GM18498 (cell line): ENCODE results near the gene IHH.

Experiments
- ATAC-seq: cut with Tn5 transposase; IDR thresholded peaks from one replicate; pipeline ENCODE4 v1.9.1; 2021; ENCODE audit warnings: mild to moderate bottlenecking, moderate library complexity; ENCODE audit not compliant: unreplicated experiment

The IHH gene

DNA sequence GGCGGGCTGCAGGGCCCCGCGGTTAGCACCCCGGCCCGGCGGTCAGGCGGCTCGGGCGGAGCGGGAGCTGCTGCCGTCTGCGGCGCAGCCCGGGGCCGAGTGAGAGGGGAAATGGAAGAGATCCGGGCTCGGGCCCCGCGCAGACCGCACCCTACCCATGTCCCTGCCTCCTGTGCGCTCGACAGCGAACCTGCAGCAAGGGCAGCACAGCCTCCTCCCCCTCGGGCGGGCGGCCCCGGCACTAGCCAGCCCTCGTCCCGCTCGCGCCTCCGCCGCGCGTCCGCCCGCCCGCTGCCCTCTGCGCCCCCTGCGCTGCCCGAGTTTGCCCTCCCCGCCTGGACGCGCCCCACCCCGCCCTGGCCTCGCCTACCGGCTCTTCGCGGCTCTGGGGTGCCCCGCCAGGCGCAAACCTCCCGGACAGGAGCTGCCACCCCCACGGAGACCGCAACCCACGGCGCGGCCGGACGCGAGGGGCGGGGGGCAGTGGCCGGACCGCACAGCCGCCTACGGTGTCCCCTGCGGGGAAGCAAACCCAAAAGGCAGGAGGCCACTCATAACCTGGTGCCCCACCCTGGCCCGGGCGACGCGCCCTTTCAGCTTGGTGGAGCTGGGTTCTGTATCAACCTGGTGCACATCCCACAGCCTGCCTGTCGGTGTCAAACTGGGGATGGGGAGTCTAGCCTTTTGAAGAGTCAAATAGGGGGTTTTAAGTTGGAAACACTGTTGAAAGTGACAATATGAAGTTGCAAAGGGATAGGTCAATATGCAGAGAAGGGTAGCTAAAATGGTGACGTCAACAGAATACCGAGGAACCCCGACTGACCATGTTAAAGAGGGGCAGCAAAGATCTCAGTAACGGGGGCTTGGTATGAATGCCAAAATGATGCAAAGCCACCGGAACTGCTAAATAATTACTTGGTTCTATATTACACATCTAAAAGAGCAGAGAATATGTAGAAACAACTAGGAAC, at the start of gene IHH:
TSS of gene IHH (minus strand) at position 101 of the 971 bp plus-strand sequence. CDS start 454 bp downstream, outside the sequence.
- no peak for ATAC-seq

GRCh38 chr2:219109471-219109870, 48.8 kb upstream of the IHH start:
- ATAC-seq = no peak

DNA sequence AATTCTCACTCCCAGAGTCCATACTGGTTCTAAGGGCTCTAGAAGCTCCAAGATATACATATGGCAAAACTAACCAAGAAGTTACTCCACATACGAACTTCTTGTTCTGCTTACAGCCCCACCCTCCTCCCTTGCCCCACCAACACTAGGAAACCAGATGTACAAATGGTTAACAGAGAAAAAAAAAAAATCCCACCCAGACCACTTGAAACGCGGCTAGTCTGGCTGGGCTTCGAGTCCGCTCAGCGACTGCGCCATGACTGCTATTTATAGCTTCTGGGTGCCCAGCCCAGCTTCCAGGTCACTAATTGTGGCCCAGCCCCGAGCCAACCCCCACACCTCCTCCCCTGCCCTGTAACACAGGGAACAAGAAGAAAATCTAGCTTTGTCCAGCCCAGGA, 47.0 kb upstream of the IHH start:
- no peak for ATAC-seq

DNA sequence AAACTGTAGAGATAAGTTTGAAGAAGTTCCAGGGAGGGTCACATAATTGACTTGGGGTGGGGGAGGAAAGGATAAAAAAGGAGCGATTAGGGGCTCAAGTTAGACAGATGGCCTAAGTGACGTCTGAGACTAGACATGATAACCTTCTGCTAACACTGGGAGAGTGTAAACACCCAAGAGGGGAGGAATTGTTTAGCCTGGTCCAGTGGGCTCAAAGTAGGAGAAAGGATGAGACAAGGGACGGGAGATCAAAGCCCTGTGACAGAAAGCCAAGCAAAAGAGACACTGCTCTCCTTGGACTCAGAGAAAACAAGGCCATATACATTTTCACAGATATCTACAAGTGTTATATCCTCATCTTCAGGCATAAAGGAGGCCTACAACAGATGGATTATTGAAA, 45.5 kb upstream of the IHH start:
- ATAC-seq = no peak

DNA sequence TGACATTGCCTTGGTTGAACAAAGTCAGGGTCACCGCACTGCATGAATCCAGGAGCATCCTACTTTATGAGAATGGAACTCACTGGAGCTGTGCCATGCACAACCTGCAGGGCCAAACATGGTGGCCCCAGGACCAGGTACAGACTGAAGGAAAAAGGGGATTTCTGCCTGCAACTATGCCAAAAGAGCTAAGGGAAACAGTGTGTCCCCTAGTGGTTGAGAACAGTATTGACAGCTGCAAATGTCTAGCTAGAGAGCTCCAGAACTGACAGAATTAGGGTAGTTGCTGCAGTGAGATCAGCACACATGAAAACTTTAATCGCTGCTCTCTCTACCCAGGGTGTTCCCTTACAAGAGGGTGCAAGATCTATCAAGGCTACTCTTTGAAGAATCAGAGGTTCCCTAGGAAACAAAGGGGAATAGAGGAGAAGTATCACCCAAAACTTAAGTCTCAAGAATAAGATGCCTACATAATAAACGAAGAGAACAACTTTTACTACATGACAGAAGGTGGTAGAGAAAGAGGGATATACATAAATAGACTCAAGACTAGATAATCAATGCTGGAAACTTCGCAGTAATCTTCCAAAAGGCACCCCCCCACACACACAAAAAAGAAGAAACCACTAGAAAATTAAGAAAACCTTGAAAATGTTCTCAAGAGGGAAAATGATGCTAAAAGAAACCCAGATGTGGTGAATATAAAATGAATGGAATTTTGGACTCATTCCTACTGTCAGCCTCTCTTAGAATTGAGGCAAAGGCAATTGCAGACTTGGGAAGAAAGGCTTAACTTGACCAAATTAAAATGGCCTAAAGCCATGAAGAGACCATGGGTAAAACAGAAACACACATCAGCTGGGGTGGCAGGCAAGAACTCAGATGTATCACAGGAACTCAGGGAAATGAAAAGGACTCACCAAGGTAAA, 43.6 kb upstream of the IHH start:
- no peak for ATAC-seq

DNA sequence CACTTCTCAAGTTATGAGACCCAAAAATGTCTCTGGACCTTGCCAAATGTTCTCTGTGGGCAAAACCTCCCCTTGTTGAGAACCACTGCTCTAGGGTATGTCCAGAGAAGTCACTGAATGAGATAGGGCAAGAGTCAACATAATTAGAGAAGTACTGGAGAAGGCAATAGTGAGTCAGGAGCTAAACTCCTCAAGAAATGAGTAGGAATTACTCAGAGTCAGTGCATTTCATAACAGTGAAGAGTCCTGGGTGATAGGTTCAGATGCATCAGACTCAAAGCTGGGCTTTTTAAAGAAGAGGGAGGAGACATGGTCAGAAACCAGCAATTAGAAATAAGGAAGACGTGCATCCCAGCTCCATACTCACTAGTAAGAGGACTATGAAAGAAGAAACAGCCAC, 38.6 kb upstream of the IHH start:
- ATAC-seq = no peak

- ATAC-seq = no peak
Measured at GRCh38 chr2:219095406-219095935, 34.8 kb upstream of the IHH start.

GRCh38 chr2:219094171-219094570, 33.5 kb upstream of the IHH start:
- ATAC-seq = no peak

GRCh38 chr2:219090436-219091299, 29.9 kb upstream of the IHH start:
- ATAC-seq = no peak

DNA sequence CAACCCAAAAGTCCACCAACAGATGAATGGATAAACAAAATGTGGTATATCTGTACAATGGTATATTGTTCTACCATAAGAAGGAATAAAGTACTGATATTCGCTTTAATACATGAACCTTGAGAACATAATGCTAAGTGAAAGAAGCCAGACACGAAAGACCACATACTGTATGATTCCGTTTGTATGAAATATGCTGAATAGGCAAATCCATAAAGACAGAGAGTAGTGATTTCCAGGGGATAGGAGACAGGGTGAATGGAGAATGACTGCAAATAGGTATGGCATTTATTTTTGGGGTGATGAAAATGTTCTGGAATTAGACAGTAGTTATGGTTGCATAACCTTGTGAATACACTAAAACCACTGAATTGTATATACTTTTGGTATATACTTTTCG, 28.6 kb upstream of the IHH start:
- ATAC-seq = no peak

DNA sequence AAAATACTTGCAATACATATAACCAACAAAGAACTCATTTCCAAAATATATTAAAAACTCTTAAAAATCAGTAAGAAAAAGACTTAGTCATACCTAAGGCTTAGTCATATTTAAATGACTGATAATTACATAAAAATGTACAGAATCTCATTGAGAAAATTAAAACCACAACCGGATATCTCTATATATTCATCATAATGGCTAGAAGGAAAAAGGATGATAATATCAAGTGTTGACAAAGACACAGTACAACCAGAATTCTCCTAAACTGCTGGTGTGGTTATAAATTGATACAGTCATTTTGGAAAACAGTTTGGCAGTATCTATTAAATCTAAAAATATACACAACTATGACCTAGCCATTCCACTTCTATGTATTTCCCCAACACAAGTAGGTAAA, 27.1 kb upstream of the IHH start:
- no peak for ATAC-seq

GRCh38 chr2:219087361-219087760, 26.6 kb upstream of the IHH start:
- ATAC-seq = no peak

GRCh38 chr2:219086196-219086595, 25.5 kb upstream of the IHH start:
- no peak for ATAC-seq

DNA sequence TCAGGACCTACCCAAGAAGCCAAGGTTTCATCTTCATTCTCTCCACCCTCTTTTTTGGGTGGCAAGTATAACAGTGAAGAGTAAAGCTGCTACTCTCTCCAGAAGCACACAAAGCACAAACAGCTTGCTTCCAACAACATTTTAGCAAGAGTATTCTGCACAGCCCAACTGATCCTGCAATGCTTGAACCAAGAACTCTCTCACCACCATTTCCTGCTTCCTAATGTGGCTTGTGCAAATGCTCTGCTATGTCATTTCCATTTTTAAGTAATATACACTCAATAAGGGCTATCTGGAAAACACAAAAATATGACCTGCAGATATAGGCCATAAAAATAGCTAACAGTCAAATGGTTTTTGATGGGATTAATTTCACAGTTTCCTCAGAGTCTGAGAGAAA, 24.1 kb upstream of the IHH start:
- ATAC-seq = no peak

GRCh38 chr2:219082332-219082958, 21.7 kb upstream of the IHH start:
- no peak for ATAC-seq

DNA sequence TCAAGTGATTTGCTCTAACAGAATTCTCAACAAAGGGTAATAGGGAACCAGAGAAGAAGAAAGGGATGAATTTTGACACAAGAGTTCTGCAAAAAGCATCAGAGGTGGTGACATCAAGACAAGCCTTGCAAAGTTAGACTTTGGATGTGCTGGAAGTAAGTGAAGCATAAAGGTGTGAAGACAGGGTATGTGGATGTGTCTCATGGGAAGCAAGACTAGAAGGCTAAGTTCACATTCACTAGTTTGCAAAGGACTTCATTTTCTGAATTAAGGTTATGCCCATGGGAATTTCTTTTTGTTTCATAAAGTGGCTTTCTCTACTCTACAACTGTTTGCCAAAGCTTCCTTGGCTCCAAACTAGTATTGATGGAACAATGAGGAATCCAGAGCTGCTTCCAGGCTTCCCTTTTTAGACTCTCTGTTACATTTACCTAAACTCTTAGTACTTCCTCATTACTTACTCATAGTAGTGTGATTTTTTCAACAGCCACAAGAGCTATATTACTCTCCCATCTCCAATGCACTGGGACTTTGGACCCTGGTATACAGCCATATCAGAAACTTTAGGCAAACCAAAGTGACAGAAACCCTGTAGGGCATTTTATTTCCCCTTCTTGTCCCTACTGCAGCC, 21.1 kb upstream of the IHH start:
- ATAC-seq = no peak

DNA sequence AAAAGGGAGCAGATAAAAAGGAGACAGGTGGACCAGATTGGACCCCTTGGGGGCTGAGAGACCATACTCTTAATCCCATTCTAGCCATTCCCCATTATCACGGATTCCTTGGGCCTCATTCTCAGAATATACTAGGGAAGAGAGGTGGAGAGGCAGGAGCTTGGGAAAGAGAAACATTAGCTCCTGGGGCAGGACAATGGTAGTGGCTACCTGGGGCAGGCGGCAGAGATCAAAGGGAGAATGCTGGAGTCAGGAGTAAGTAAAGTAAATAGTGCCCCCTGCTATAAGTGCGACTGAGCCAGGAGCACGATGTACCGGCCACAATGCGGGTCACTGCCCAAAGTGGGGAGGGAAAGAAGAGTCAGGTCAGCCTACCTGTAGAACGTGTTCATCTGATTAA, 20.4 kb upstream of the IHH start:
- no peak for ATAC-seq

DNA sequence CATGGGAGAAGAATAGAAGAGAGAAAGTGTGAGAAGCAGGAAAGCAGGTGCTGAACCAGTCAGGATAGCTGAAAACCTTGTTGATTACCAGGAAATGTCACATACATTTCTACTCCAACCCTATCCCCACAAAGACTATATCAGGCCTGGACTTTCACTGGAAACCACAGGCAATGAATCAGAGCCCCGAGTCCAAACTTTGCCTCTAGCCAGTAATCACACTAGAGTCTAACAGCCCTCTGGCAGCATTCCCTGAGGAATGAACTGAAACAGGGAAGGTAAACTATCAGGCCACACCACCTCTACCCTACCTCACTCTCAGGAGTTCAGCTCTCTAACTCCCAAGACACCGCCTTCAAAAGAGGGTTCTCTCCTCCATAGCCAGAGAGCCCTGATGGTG, 18.7 kb upstream of the IHH start:
- no peak for ATAC-seq

GRCh38 chr2:219078951-219079350, 18.2 kb upstream of the IHH start:
- no peak for ATAC-seq

DNA sequence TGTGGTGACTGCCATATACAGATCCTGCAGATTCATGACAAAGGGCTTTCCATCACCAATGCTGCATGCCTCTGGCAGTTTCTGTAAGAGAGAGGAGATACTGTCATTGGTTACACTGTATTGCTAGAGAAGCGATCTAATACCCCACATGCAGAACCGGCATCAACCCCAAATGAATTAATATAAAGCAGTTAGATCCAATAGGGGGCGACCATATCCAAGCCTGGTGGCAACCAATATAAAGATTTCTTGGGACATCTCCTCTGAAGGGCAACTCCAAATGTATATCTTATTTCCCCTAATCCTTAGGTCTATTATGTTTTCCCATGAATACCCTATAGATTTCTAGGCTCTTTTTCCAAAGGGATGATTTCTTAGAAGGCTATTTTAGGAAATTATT, 17.4 kb upstream of the IHH start:
- no peak for ATAC-seq
